Thymus (tissue), 11 donors: ENCODE results near the gene SIT1. TPM values are rescaled to one million over a fixed set of nuclear protein-coding genes. Genes with fewer than 3 reads are reported as not detected.

Source experiments
- DNase-seq, 9 donors: peaks; one replicate each; pipeline ENCODE4 v3.0.0-alpha.2; 2013; ENCODE audit warnings: low spot score in 9 of 9, low read depth in 6 of 9, missing footprints in 1 of 9
- H3K27ac ChIP-seq, 2 donors: one replicate each; pipeline ENCODE4 v1.5.1; 2013; ENCODE audit warnings: control low read depth in 1 of 2, low read depth in 1 of 2, low read length in 1 of 2, mild to moderate bottlenecking in 1 of 2, moderate library complexity in 1 of 2
- H3K27me3 ChIP-seq, 2 donors: one replicate each; pipeline ENCODE4 v1.5.1; 2013; ENCODE audit warnings: low read length in 1 of 2; ENCODE audit not compliant: control insufficient read depth in 2 of 2, insufficient read depth in 1 of 2
- H3K36me3 ChIP-seq, 2 donors: one replicate each; pipeline ENCODE4 v1.5.1; 2013; ENCODE audit warnings: low read length in 1 of 2, mild to moderate bottlenecking in 1 of 2, moderate library complexity in 1 of 2; ENCODE audit not compliant: control insufficient read depth in 2 of 2, insufficient read depth in 2 of 2
- H3K4me1 ChIP-seq, 2 donors: one replicate each; pipeline ENCODE4 v1.5.1; 2013; ENCODE audit warnings: low read length in 2 of 2; ENCODE audit not compliant: control insufficient read depth in 2 of 2, insufficient read depth in 2 of 2
- H3K4me3 ChIP-seq, 2 donors: one replicate each; pipeline ENCODE4 v1.5.1; 2013; ENCODE audit warnings: low read length in 2 of 2, control low read depth in 1 of 2, mild to moderate bottlenecking in 1 of 2
- H3K9me3 ChIP-seq, 2 donors: one replicate each; pipeline ENCODE4 v1.5.1; 2013; ENCODE audit warnings: low read length in 1 of 2, mild to moderate bottlenecking in 1 of 2; ENCODE audit not compliant: control insufficient read depth in 2 of 2, insufficient read depth in 1 of 2
- WGBS: extraction: QIAGEN DNeasy Blood & Tissue Kit; methylation state at CpG from one replicate; pipeline ENCODE4 v1.1.7; 2013; 5-methylcytosine and 5-hydroxymethylcytosine counted together
- polyA plus RNA-seq: library from polyadenylated mRNA; stranded (reverse); fragments of 200-250 nt; gene quantifications from one replicate; pipeline ENCODE4 v1.2.3, GENCODE V29; 2013
- total RNA-seq: library from RNA; stranded (reverse); fragments of 120-200 nt; gene quantifications from one replicate; pipeline ENCODE4 v1.2.4, GENCODE V29; 2013
- donor health status: healthy.

The SIT1 gene
- total and polyA plus RNA-seq, 2 donors = 42.2 to 174 TPM

DNA sequence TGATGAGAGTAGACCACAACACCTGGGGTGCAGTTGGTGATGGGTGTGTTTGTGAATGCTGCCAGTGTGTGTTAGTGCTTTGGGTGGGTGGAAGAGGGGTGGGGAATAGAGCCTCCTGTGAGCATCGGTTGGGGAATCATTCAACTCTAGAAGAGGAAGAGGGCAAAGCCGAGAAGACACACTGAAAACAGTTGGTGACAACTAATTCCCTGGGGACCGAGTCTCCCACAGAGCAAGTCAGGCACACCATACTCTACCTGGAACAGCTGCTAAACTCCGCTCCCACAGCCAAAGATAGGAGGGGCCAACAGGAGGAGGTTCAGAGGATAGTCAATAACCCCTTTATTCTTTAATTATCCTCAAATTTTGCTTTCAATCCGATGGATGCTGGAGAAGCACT lies 15.8 kb upstream of the SIT1 start:
- Histone ChIP-seq H3K4me1 (peaks cover 32 to 52% of the 10 kb centered on the region in 2 donors), H3K9me3 (peaks cover 0 to 4% of the 10 kb centered on the region in 2 donors), H3K27ac (no peak overlapping the region), H3K27me3 (no peaks in the 10 kb centered on the region), H3K4me3 (no peak overlapping the region), H3K36me3 (peaks cover 3 to 10% of the 10 kb centered on the region in 2 donors)
- WGBS = 88% methylated on average over 5 of the region's 5 CpGs
- no peak for DNase-seq

- no peak for DNase-seq
- no peak overlapping the region for H3K4me3 ChIP-seq
- no peak overlapping the region for H3K27ac ChIP-seq
- no peaks in the 10 kb centered on the region for H3K27me3 ChIP-seq
- H3K4me1 ChIP-seq = peaks cover 37 to 57% of the 10 kb centered on the region in 2 donors
- H3K36me3 ChIP-seq = peaks cover 5 to 15% of the 10 kb centered on the region in 2 donors
- H3K9me3 ChIP-seq = peaks cover 0 to 4% of the 10 kb centered on the region in 2 donors
- 96% methylated on average over 1 of the region's 1 CpG for WGBS
These were observed 15.3 kb upstream of the SIT1 start for GRCh38 chr9:35666045-35666444.

- Histone ChIP-seq H3K36me3 (peaks cover 11 to 20% of the 10 kb centered on the region in 2 donors), H3K27ac (peak overlapping the region in 1 of 2 donors; percentile 93), H3K9me3 (peaks cover 0 to 4% of the 10 kb centered on the region in 2 donors), H3K27me3 (no peaks in the 10 kb centered on the region), H3K4me3 (peak overlapping the region; percentile 60 to 61), H3K4me1 (peaks cover 43 to 63% of the 10 kb centered on the region in 2 donors)
- no peak for DNase-seq
- WGBS = 29% methylated on average over 5 of the region's 5 CpGs
These were observed 14.7 kb upstream of the SIT1 start for GRCh38 chr9:35665471-35665818.

DNA sequence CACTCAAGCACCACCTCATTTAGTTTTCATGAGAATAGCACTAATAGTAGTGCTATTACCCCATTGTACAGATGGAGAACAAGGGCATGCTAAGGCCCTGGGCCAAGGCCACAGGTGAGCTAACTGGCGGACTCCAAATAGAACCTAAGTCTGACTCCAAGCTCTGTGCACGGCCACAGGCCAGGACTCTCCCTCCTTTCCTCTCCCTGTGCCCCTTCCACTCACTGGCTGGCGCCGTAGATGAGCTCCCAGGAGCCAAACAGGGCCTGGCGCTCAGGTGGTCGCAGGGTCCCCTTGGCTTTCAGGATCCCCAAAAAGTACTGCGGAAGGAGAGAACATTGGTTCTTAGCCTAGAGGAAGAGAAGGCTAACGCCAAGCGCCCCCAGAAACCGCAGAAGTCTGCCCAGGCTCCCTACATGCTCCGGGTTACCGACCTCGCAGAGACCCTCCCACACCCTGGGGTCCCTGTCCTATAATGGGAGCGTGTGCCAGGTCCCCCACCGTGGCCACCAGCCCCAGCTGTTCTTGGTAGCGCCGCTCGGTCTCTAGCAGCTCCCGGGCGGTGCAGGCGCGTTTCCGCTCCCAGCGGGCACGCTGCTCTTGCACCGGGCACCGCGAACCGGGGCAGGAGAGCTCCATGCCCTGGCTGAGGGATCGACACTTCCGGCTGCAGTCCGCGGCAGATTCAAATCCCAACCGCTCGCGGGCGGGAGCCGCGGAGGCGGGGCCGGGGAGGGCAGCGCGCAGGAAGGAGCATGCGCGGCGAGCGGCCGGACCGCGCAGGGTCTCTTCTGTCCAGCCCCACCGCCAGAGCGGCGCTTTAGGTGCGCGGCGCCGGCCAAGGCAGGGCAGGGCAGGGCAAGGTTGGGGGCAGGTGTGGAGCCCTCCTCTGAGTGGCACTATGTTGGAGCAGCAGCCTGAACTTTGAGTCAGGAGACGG lies 14.1 kb upstream of the SIT1 start, which contains the start of gene ARHGEF39:
Gene ARHGEF39, minus strand, starts transcription at position 665 of the 940 bp plus-strand sequence. Its CDS starts 26 bp downstream, at position 639.
- WGBS = 10% methylated on average over 58 of the region's 58 CpGs
- H3K27ac ChIP-seq = peak within 1 kb of the TSS; percentile 53 to 93

GRCh38 chr9:35662437-35662836 lies 11.7 kb upstream of the SIT1 start:
- Histone ChIP-seq H3K9me3 (peaks cover 0 to 4% of the 10 kb centered on the region in 2 donors), H3K27me3 (peaks cover 0 to 2% of the 10 kb centered on the region in 2 donors), H3K4me3 (peak overlapping the region in 1 of 2 donors; percentile 0), H3K4me1 (peaks cover 59 to 83% of the 10 kb centered on the region in 2 donors), H3K27ac (peak overlapping the region; percentile 79), H3K36me3 (peaks cover 16 to 25% of the 10 kb centered on the region in 2 donors)
- 94% methylated on average over 7 of the region's 7 CpGs for WGBS
- DNase-seq = no peak

More for the DNA sequence above, 14.1 kb upstream of the SIT1 start, which contains the start of gene ARHGEF39:
- peaks cover 49 to 69% of the 10 kb centered on the region in 2 donors for H3K4me1 ChIP-seq
- peak in 5 of 9 donors; percentile 62 to 84 (median 75) for DNase-seq
- peaks cover 16 to 25% of the 10 kb centered on the region in 2 donors for H3K36me3 ChIP-seq
- H3K9me3 ChIP-seq = peaks cover 0 to 4% of the 10 kb centered on the region in 2 donors
- H3K4me3 ChIP-seq = peak within 1 kb of the TSS; percentile 60 to 61
- H3K27me3 ChIP-seq = no peaks in the 10 kb centered on the region

GRCh38 chr9:35661756-35662350 lies 11.1 kb upstream of the SIT1 start:
- DNase-seq = peak in 2 of 9 donors; percentile 51 to 76
- Histone ChIP-seq H3K4me3 (peak overlapping the region; percentile 0 to 22), H3K4me1 (peaks cover 59 to 89% of the 10 kb centered on the region in 2 donors), H3K27me3 (peaks cover 0 to 2% of the 10 kb centered on the region in 2 donors), H3K36me3 (peaks cover 16 to 25% of the 10 kb centered on the region in 2 donors), H3K27ac (peak overlapping the region; percentile 79), H3K9me3 (peaks cover 0 to 4% of the 10 kb centered on the region in 2 donors)
- 68% methylated on average over 3 of the region's 3 CpGs for WGBS

- 86% methylated on average over 9 of the region's 9 CpGs for WGBS
- DNase-seq = no peak
- Histone ChIP-seq H3K36me3 (peaks cover 16 to 25% of the 10 kb centered on the region in 2 donors), H3K27ac (peak overlapping the region in 1 of 2 donors; percentile 10), H3K9me3 (peaks cover 0 to 4% of the 10 kb centered on the region in 2 donors), H3K4me1 (peaks cover 53 to 88% of the 10 kb centered on the region in 2 donors), H3K27me3 (peaks cover 0 to 2% of the 10 kb centered on the region in 2 donors), H3K4me3 (no peak overlapping the region)
These were observed 10.3 kb upstream of the SIT1 start for GRCh38 chr9:35660966-35661415.

GRCh38 chr9:35659340-35659739 lies 8.6 kb upstream of the SIT1 start:
- H3K36me3 ChIP-seq = peaks cover 16 to 25% of the 10 kb centered on the region in 2 donors
- peaks cover 0 to 2% of the 10 kb centered on the region in 2 donors for H3K27me3 ChIP-seq
- peak overlapping the region in 1 of 2 donors; percentile 93 for H3K27ac ChIP-seq
- H3K4me3 ChIP-seq = peak overlapping the region; percentile 64 to 88
- no peaks in the 10 kb centered on the region for H3K9me3 ChIP-seq
- WGBS = 86% methylated on average over 3 of the region's 3 CpGs
- peaks cover 47 to 78% of the 10 kb centered on the region in 2 donors for H3K4me1 ChIP-seq
- no peak for DNase-seq

GRCh38 chr9:35658968-35659220 lies 8.2 kb upstream of the SIT1 start:
- H3K27me3 ChIP-seq = peaks cover 0 to 2% of the 10 kb centered on the region in 2 donors
- peaks cover 49 to 74% of the 10 kb centered on the region in 2 donors for H3K4me1 ChIP-seq
- no peaks in the 10 kb centered on the region for H3K9me3 ChIP-seq
- peak overlapping the region; percentile 93 to 95 for H3K27ac ChIP-seq
- WGBS = 5% methylated on average over 2 of the region's 2 CpGs
- H3K36me3 ChIP-seq = peaks cover 16 to 25% of the 10 kb centered on the region in 2 donors
- peak overlapping the region; percentile 64 to 88 for H3K4me3 ChIP-seq
- no peak for DNase-seq
